Thymus (tissue), 11 donors: ENCODE measurements around the gene TSHZ2. TPM values are rescaled to one million over a fixed set of nuclear protein-coding genes. Genes with fewer than 3 reads are reported as not detected.

Source experiments
- DNase-seq, 9 donors: peaks; one replicate each; pipeline ENCODE4 v3.0.0-alpha.2; 2013; ENCODE audit warnings: low spot score in 9 of 9, low read depth in 6 of 9, missing footprints in 1 of 9
- H3K27ac ChIP-seq, 2 donors: one replicate each; pipeline ENCODE4 v1.5.1; 2013; ENCODE audit warnings: control low read depth in 1 of 2, low read depth in 1 of 2, low read length in 1 of 2, mild to moderate bottlenecking in 1 of 2, moderate library complexity in 1 of 2
- H3K27me3 ChIP-seq, 2 donors: one replicate each; pipeline ENCODE4 v1.5.1; 2013; ENCODE audit warnings: low read length in 1 of 2; ENCODE audit not compliant: control insufficient read depth in 2 of 2, insufficient read depth in 1 of 2
- H3K36me3 ChIP-seq, 2 donors: one replicate each; pipeline ENCODE4 v1.5.1; 2013; ENCODE audit warnings: low read length in 1 of 2, mild to moderate bottlenecking in 1 of 2, moderate library complexity in 1 of 2; ENCODE audit not compliant: control insufficient read depth in 2 of 2, insufficient read depth in 2 of 2
- H3K4me1 ChIP-seq, 2 donors: one replicate each; pipeline ENCODE4 v1.5.1; 2013; ENCODE audit warnings: low read length in 2 of 2; ENCODE audit not compliant: control insufficient read depth in 2 of 2, insufficient read depth in 2 of 2
- H3K4me3 ChIP-seq, 2 donors: one replicate each; pipeline ENCODE4 v1.5.1; 2013; ENCODE audit warnings: low read length in 2 of 2, control low read depth in 1 of 2, mild to moderate bottlenecking in 1 of 2
- H3K9me3 ChIP-seq, 2 donors: one replicate each; pipeline ENCODE4 v1.5.1; 2013; ENCODE audit warnings: low read length in 1 of 2, mild to moderate bottlenecking in 1 of 2; ENCODE audit not compliant: control insufficient read depth in 2 of 2, insufficient read depth in 1 of 2
- WGBS: extraction: QIAGEN DNeasy Blood & Tissue Kit; methylation state at CpG from one replicate; pipeline ENCODE4 v1.1.7; 2013; 5-methylcytosine and 5-hydroxymethylcytosine counted together
- polyA plus RNA-seq: library from polyadenylated mRNA; stranded (reverse); fragments of 200-250 nt; gene quantifications from one replicate; pipeline ENCODE4 v1.2.3, GENCODE V29; 2013
- total RNA-seq: library from RNA; stranded (reverse); fragments of 120-200 nt; gene quantifications from one replicate; pipeline ENCODE4 v1.2.4, GENCODE V29; 2013
- donor health status: healthy.

Gene TSHZ2
- total and polyA plus RNA-seq, 2 donors: 1.4 to 2.4 TPM

GRCh38 chr20:53283597-53283996, 311.4 kb downstream of the TSHZ2 start:
- Histone ChIP-seq H3K36me3 (no peaks in the 10 kb centered on the region), H3K27ac (no peak overlapping the region), H3K4me3 (no peak overlapping the region), H3K4me1 (no peaks in the 10 kb centered on the region), H3K27me3 (no peaks in the 10 kb centered on the region), H3K9me3 (no peaks in the 10 kb centered on the region)
- 77% methylated on average over 3 of the region's 3 CpGs for WGBS
- DNase-seq: no peak

- no peaks in the 10 kb centered on the region for H3K27me3 ChIP-seq
- no peaks in the 10 kb centered on the region for H3K36me3 ChIP-seq
- H3K27ac ChIP-seq: no peak overlapping the region
- no peak overlapping the region for H3K4me3 ChIP-seq
- H3K4me1 ChIP-seq: no peaks in the 10 kb centered on the region
- H3K9me3 ChIP-seq: no peaks in the 10 kb centered on the region
- WGBS: 96% methylated on average over 11 of the region's 11 CpGs
- DNase-seq: no peak
Observed at GRCh38 chr20:53284256-53284655, 312.1 kb downstream of the TSHZ2 start.

- WGBS: 85% methylated on average over 11 of the region's 11 CpGs
- DNase-seq: no peak
- Histone ChIP-seq H3K4me3 (no peak overlapping the region), H3K27me3 (no peaks in the 10 kb centered on the region), H3K9me3 (no peaks in the 10 kb centered on the region), H3K36me3 (no peaks in the 10 kb centered on the region), H3K4me1 (no peaks in the 10 kb centered on the region), H3K27ac (no peak overlapping the region)
Observed at GRCh38 chr20:53284696-53285095, 312.5 kb downstream of the TSHZ2 start.

- Histone ChIP-seq H3K4me3 (no peak overlapping the region), H3K36me3 (no peaks in the 10 kb centered on the region), H3K4me1 (no peaks in the 10 kb centered on the region), H3K27ac (no peak overlapping the region), H3K27me3 (no peaks in the 10 kb centered on the region), H3K9me3 (no peaks in the 10 kb centered on the region)
- DNase-seq: no peak
- 84% methylated on average over 2 of the region's 2 CpGs for WGBS
Observed at GRCh38 chr20:53287357-53288042, 315.3 kb downstream of the TSHZ2 start.

GRCh38 chr20:53291548-53291947, 319.4 kb downstream of the TSHZ2 start:
- H3K4me1 ChIP-seq: no peaks in the 10 kb centered on the region
- no peak for DNase-seq
- H3K27me3 ChIP-seq: no peaks in the 10 kb centered on the region
- H3K36me3 ChIP-seq: no peaks in the 10 kb centered on the region
- H3K9me3 ChIP-seq: no peaks in the 10 kb centered on the region
- H3K4me3 ChIP-seq: no peak overlapping the region
- no peak overlapping the region for H3K27ac ChIP-seq
- whole genome bisulfite sequencing: 81% methylated on average over 3 of the region's 3 CpGs

- no peak overlapping the region for H3K4me3 ChIP-seq
- no peaks in the 10 kb centered on the region for H3K4me1 ChIP-seq
- no peak for DNase-seq
- no peak overlapping the region for H3K27ac ChIP-seq
- no peaks in the 10 kb centered on the region for H3K27me3 ChIP-seq
- H3K9me3 ChIP-seq: no peaks in the 10 kb centered on the region
- WGBS: 100% methylated on average over 1 of the region's 1 CpG
- no peaks in the 10 kb centered on the region for H3K36me3 ChIP-seq
Observed at GRCh38 chr20:53292347-53292746, 320.2 kb downstream of the TSHZ2 start.

GRCh38 chr20:53294804-53295203, 322.6 kb downstream of the TSHZ2 start:
- DNase-seq: no peak
- Histone ChIP-seq H3K4me1 (no peaks in the 10 kb centered on the region), H3K27me3 (no peaks in the 10 kb centered on the region), H3K27ac (no peak overlapping the region), H3K4me3 (no peak overlapping the region), H3K9me3 (no peaks in the 10 kb centered on the region), H3K36me3 (no peaks in the 10 kb centered on the region)
- WGBS: 93% methylated on average over 3 of the region's 3 CpGs

- no peak for DNase-seq
- WGBS: 75% methylated on average over 2 of the region's 2 CpGs
- H3K27me3 ChIP-seq: no peaks in the 10 kb centered on the region
Observed at GRCh38 chr20:53296025-53296424, 323.9 kb downstream of the TSHZ2 start.

GRCh38 chr20:53296451-53297153, 324.4 kb downstream of the TSHZ2 start:
- H3K4me1 ChIP-seq: no peaks in the 10 kb centered on the region
- no peaks in the 10 kb centered on the region for H3K36me3 ChIP-seq
- no peak overlapping the region for H3K4me3 ChIP-seq
- H3K27ac ChIP-seq: no peak overlapping the region
- H3K27me3 ChIP-seq: no peaks in the 10 kb centered on the region
- no peak for DNase-seq
- H3K9me3 ChIP-seq: no peaks in the 10 kb centered on the region
- 98% methylated on average over 2 of the region's 2 CpGs for WGBS

More at GRCh38 chr20:53296025-53296424, 323.9 kb downstream of the TSHZ2 start:
- H3K4me3 ChIP-seq: no peak overlapping the region
- H3K36me3 ChIP-seq: no peaks in the 10 kb centered on the region
- H3K9me3 ChIP-seq: no peaks in the 10 kb centered on the region
- H3K4me1 ChIP-seq: no peaks in the 10 kb centered on the region
- H3K27ac ChIP-seq: no peak overlapping the region
